ENCODE data around the gene ZNF711. TPM values are rescaled to one million over a fixed set of nuclear protein-coding genes. Genes with fewer than 3 reads are reported as not detected.

ZNF711 gene
- 1.9 and 4.0 TPM in 2 replicates for total RNA-seq

GRCh38 chrX:85243761-85244449 is at the start of gene ZNF711, which contains the start of gene SATL1:
TSS of gene ZNF711 (plus strand) at chrX:85243991. CDS start at chrX:85247573, 3,582 bp downstream.
TSS of gene SATL1 (minus strand) at chrX:85243779. CDS start at chrX:85108968, 134,811 bp downstream.

Other genes with a start within 250 kb of the ZNF711 start
- gene APOOL, start 240.1 kb upstream of the ZNF711 start, total RNA-seq = 8.4 and 12.5 TPM in 2 replicates
- not detected in 2 replicates for gene SATL1, start 212 bp upstream of the ZNF711 start, total RNA-seq
- gene POF1B, start 135.7 kb downstream of the ZNF711 start, total RNA-seq = not detected in 2 replicates

Measured in epithelial cell of alveolus of lung (primary cell).